ENCODE measurements around the gene DEXI.

GRCh38 chr16:10933865-10934264, 8.4 kb downstream of the DEXI start:
- TF ChIP-seq FOXM1 (IDR thresholded peaks at IDR 0.05; ENCODE audit: borderline replicate concordance) (no peak), HDGF (IDR thresholded peaks at IDR 0.05; ENCODE audit: borderline replicate concordance) (no peak), SUZ12 (IDR thresholded peaks at IDR 0.05) (no peak), SP1 (IDR thresholded peaks at IDR 0.05) (no peak), ZNF384 (IDR thresholded peaks at IDR 0.05) (no peak), LEF1 (IDR thresholded peaks at IDR 0.05; ENCODE audit: borderline replicate concordance) (no peak), PKNOX1 (IDR thresholded peaks at IDR 0.05) (no peak), BHLHE40 (IDR thresholded peaks at IDR 0.05; ENCODE audit: borderline replicate concordance) (no peak), NFRKB (IDR thresholded peaks at IDR 0.05) (no peak), FOXA1 (IDR thresholded peaks at IDR 0.05) (no peak)
